SK-N-SH treated with all-trans-retinoic acid at 6 μM for 48 hours (cell line): Measurements from ENCODE around the gene RAF1.

Experiments used
- ATAC-seq: fragments of 200-7000 bp; cut with Tn5 transposase; 3 replicates; pipeline ENCODE4 v1.9.1; 2020; ENCODE audit warnings: mild to moderate bottlenecking, moderate library complexity
- ARNTL ChIP-seq: fragments of 450-650 bp; formaldehyde crosslinking; IDR thresholded peaks from 2 replicates; pipeline ENCODE4 v1.5.0; 2020; ENCODE audit warnings: low read depth, mild to moderate bottlenecking, moderate library complexity, borderline replicate concordance
- BACH2 ChIP-seq: fragments of 250-450 bp; sonication (Bioruptor Pico); IDR thresholded peaks from 2 replicates; pipeline ENCODE4 v1.9.0; 2021; ENCODE audit warnings: mild to moderate bottlenecking, borderline replicate concordance
- CSDC2 ChIP-seq: fragments of 250-450 bp; sonication (Bioruptor Pico); IDR thresholded peaks from 2 replicates; pipeline ENCODE4 v1.5.0; 2020; ENCODE audit warnings: mild to moderate bottlenecking, moderate library complexity
- CSRNP3 ChIP-seq: fragments of 250-450 bp; sonication (Bioruptor Pico); IDR thresholded peaks from 2 replicates; pipeline ENCODE4 v1.5.1; 2021; ENCODE audit warnings: mild to moderate bottlenecking, moderate library complexity
- ESRRG ChIP-seq: fragments of 250-450 bp; sonication (Bioruptor Pico); IDR thresholded peaks from 2 replicates; pipeline ENCODE4 v1.6.1; 2021; ENCODE audit warnings: mild to moderate bottlenecking
- GLIS3 ChIP-seq: fragments of 250-450 bp; sonication (Bioruptor Pico); IDR thresholded peaks from 2 replicates; pipeline ENCODE4 v1.5.0; 2020; ENCODE audit warnings: mild to moderate bottlenecking, moderate library complexity
- ISL1 ChIP-seq: fragments of 250-450 bp; sonication (Bioruptor Pico); IDR thresholded peaks from 2 replicates; pipeline ENCODE4 v2.1.2; 2022; ENCODE audit warnings: mild to moderate bottlenecking, moderate library complexity
- OSR1 ChIP-seq: fragments of 250-450 bp; sonication (Bioruptor Pico); IDR thresholded peaks from 2 replicates; pipeline ENCODE4 v1.8.0; 2022; ENCODE audit warnings: moderate library complexity, mild to moderate bottlenecking, inconsistent platforms
- PATZ1 ChIP-seq: fragments of 250-450 bp; sonication (Bioruptor Pico); IDR thresholded peaks from 2 replicates; pipeline ENCODE4 v1.8.0; 2020; ENCODE audit warnings: mild to moderate bottlenecking, moderate library complexity, borderline replicate concordance
- PPARA ChIP-seq: fragments of 250-450 bp; sonication (Bioruptor Pico); IDR thresholded peaks from 2 replicates; pipeline ENCODE4 v1.5.0; 2020; ENCODE audit warnings: mild to moderate bottlenecking, borderline replicate concordance
- SNAI2 ChIP-seq: fragments of 250-450 bp; sonication (Bioruptor Pico); IDR thresholded peaks from 2 replicates; pipeline ENCODE4 v1.5.0; 2020; ENCODE audit warnings: mild to moderate bottlenecking, moderate library complexity
- TCF4 ChIP-seq: fragments of 250-450 bp; sonication (Bioruptor Pico); IDR thresholded peaks from 2 replicates; pipeline ENCODE4 v1.8.0; 2021; ENCODE audit warnings: mild to moderate bottlenecking, moderate library complexity, borderline replicate concordance
- TSHZ2 ChIP-seq: fragments of 250-450 bp; sonication (Bioruptor Pico); IDR thresholded peaks from 2 replicates; pipeline ENCODE4 v1.5.0; 2020; ENCODE audit warnings: mild to moderate bottlenecking, moderate library complexity
- ZFP3 ChIP-seq: fragments of 250-450 bp; sonication (Bioruptor Pico); IDR thresholded peaks from 2 replicates; pipeline ENCODE4 v1.5.0; 2020; ENCODE audit warnings: mild to moderate bottlenecking, moderate library complexity
- ZFP30 ChIP-seq: fragments of 450-650 bp; formaldehyde crosslinking; IDR thresholded peaks from 2 replicates; pipeline ENCODE4 v1.5.0; 2022; ENCODE audit warnings: mild to moderate bottlenecking, moderate library complexity
- ZNF565 ChIP-seq: fragments of 450-650 bp; formaldehyde crosslinking; conservative IDR thresholded peaks from 2 replicates; pipeline ENCODE4 v1.5.0; 2020; ENCODE audit warnings: low read depth, mild to moderate bottlenecking, moderate library complexity
- ZNF70 ChIP-seq: fragments of 450-650 bp; formaldehyde crosslinking; IDR thresholded peaks from 2 replicates; pipeline ENCODE4 v1.5.0; 2020; ENCODE audit warnings: mild to moderate bottlenecking, moderate library complexity
- ZNF8 ChIP-seq: fragments of 450-650 bp; formaldehyde crosslinking; IDR thresholded peaks from 2 replicates; pipeline ENCODE4 v1.5.0; 2020; ENCODE audit warnings: mild to moderate bottlenecking, moderate library complexity
- TF ChIP-seq, protein P1 (sequence below): fragments of 250-450 bp; sonication (Bioruptor Pico); IDR thresholded peaks from 2 replicates; pipeline ENCODE4 v1.8.0; 2021; ENCODE audit warnings: low read depth, mild to moderate bottlenecking, moderate library complexity, borderline replicate concordance
- TF ChIP-seq, protein P2 (sequence below): fragments of 250-450 bp; sonication (Bioruptor Pico); IDR thresholded peaks from 2 replicates; pipeline ENCODE4 v1.5.1; 2020; ENCODE audit warnings: low read depth, mild to moderate bottlenecking, moderate library complexity

RAF1 gene

DNA sequence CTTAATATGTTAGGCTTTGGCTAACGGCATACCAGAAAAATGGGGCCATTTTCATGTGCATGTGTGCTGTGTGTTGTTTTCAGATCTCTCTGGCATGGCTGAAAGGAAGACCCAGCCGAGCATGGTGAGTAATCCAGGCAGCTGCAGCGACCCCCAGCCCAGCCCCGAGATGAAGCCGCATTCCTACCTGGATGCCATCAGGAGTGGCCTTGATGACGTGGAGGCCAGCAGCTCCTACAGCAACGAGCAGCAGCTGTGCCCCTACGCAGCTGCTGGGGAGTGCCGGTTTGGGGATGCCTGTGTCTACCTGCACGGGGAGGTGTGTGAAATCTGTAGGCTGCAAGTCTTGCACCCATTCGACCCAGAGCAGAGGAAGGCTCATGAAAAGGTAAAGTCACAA lies 91.9 kb downstream of the RAF1 start:
- TF ChIP-seq ESRRG (CRISPR knock-in tag) (no peak), GLIS3 (no peak), OSR1 (no peak), ARNTL (CRISPR knock-in tag) (no peak), ZFP3 (CRISPR knock-in tag) (no peak), CSDC2 (CRISPR knock-in tag) (no peak), ISL1 (CRISPR knock-in tag) (no peak), PPARA (CRISPR knock-in tag) (no peak), BACH2 (CRISPR knock-in tag) (no peak), PATZ1 (CRISPR knock-in tag) (no peak)
- ATAC-seq, result no peak

DNA sequence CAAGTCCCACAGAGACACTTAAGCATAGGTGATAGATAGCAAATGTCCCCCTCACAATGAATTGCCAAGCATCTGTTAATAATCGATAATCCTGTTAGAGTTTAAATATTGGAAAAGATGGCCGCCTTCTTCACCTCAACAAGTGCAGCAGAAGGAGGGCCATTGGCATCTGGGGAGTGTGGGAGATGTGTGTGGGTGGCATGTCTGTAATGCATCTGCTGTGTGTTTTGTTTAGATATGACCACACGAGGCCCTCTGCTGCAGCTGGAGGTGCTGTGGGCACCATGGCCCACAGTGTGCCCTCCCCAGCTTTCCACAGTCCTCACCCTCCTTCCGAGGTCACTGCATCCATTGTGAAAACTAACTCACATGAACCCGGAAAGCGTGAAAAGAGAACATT lies 94.1 kb downstream of the RAF1 start:
- no peak for ATAC-seq
- TF ChIP-seq ZFP3 (CRISPR knock-in tag) (no peak), SNAI2 (CRISPR knock-in tag) (no peak), GLIS3 (no peak), PPARA (CRISPR knock-in tag) (no peak), ZFP30 (no peak), PATZ1 (CRISPR knock-in tag) (no peak), BACH2 (CRISPR knock-in tag) (no peak), ZNF565 (CRISPR knock-in tag) (no peak), ZNF8 (no peak), ISL1 (CRISPR knock-in tag) (no peak), TSHZ2 (no peak), CSRNP3 (CRISPR knock-in tag) (no peak), ESRRG (CRISPR knock-in tag) (no peak), ZNF70 (CRISPR knock-in tag) (no peak), ARNTL (CRISPR knock-in tag) (no peak), TCF4 (CRISPR knock-in tag) (no peak)
- TF ChIP-seq, protein P1, sequence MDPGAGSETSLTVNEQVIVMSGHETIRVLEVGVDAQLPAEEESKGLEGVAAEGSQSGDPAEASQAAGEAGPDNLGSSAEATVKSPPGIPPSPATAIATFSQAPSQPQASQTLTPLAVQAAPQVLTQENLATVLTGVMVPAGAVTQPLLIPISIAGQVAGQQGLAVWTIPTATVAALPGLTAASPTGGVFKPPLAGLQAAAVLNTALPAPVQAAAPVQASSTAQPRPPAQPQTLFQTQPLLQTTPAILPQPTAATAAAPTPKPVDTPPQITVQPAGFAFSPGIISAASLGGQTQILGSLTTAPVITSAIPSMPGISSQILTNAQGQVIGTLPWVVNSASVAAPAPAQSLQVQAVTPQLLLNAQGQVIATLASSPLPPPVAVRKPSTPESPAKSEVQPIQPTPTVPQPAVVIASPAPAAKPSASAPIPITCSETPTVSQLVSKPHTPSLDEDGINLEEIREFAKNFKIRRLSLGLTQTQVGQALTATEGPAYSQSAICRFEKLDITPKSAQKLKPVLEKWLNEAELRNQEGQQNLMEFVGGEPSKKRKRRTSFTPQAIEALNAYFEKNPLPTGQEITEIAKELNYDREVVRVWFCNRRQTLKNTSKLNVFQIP (CRISPR knock-in tag), result no peak
- TF ChIP-seq, protein P2, sequence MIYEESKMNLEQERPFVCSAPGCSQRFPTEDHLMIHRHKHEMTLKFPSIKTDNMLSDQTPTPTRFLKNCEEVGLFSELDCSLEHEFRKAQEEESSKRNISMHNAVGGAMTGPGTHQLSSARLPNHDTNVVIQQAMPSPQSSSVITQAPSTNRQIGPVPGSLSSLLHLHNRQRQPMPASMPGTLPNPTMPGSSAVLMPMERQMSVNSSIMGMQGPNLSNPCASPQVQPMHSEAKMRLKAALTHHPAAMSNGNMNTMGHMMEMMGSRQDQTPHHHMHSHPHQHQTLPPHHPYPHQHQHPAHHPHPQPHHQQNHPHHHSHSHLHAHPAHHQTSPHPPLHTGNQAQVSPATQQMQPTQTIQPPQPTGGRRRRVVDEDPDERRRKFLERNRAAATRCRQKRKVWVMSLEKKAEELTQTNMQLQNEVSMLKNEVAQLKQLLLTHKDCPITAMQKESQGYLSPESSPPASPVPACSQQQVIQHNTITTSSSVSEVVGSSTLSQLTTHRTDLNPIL, result no peak
